Esophagus muscularis mucosa (tissue), 4 donors: ENCODE measurements around the gene UBLCP1.

Experiments
- CTCF ChIP-seq, 3 experiments: fragments of 200-600 bp in 2 of 3; fragments of 450-650 bp in 1 of 3; sonication (generic) in 2 of 3; IDR thresholded peaks; one replicate each; pipeline ENCODE4 v1.5.1; 2017 to 2019; ENCODE audit warnings: antibody characterized with exemption in 3 of 3, mild to moderate bottlenecking in 2 of 3, moderate library complexity in 1 of 3
- EP300 ChIP-seq: sonication (generic); formaldehyde crosslinking; IDR thresholded peaks from one replicate; pipeline ENCODE4 v1.6.1; 2017; ENCODE audit warnings: antibody characterized with exemption
- POLR2A ChIP-seq: fragments of 450-650 bp; IDR thresholded peaks from one replicate; pipeline ENCODE4 v1.6.1; 2017; ENCODE audit warnings: antibody characterized with exemption, moderate library complexity, mild to moderate bottlenecking, low read depth

DNA sequence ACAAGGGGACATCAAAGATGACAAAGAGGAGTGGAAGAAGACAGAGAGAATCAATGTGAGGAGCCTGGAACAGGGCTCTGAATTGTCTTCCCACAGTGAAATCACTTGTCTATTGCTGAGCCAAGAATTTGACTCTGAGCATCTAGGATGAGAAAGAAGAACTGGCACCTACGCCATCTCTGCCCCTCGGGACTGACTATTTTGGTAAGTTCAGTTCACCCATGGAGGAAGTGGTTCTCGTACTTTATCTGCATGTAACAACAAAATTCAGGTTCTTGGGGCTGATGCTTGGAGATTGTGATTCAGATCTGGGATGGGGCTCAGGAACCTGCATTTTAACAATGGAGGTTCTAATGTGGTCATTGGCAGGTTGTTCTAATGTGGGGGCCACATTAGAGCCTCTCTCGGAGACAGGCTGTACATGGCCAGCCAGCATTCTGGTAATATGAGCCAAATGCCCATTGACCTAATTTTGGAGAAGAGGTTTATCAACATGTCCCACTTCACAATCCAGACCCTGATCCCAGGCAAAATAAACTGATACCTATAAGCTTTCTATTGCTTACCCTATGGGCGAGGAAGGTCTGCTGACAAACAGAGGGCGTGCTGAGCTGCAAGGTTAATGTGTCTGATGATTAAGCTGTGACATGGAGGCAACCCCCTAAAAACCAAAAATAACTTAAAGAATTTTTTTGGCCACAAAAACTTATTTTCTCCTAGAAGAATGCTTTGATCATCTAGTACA is 69.9 kb downstream of the UBLCP1 start:
- TF ChIP-seq POLR2A (no peak), CTCF (IDR thresholded peaks at IDR 0.05) (no peak), EP300 (no peak)
